BJ (cell line): ENCODE measurements around the gene ZNF580. TPM values are rescaled to one million over a fixed set of nuclear protein-coding genes. Genes with fewer than 3 reads are reported as not detected.

Experiments used
- CTCF ChIA-PET: fragments of 350-600 bp; formaldehyde crosslinking; extraction: SDS; loops from one replicate; lab custom pipeline; 2021; ENCODE audit warnings: antibody characterized with exemption, inconsistent platforms; lab: Yijun Ruan, JAX
- POLR2A ChIA-PET: fragments of 300-600 bp; sonication (Branson Sonifier 250); formaldehyde crosslinking; extraction: SDS; loops from one replicate; lab custom pipeline; 2021; ENCODE audit warnings: antibody characterized with exemption; lab: Charles Lee
- DNase-seq: peaks from one replicate; pipeline ENCODE4 v3.0.0-alpha.2; 2011; ENCODE audit warnings: low read depth
- H3K27me3 ChIP-seq: 2 replicates; pipeline ENCODE4 v1.6.0; 2011; ENCODE audit warnings: low read length; ENCODE audit not compliant: control insufficient read depth, insufficient read depth
- H3K36me3 ChIP-seq: 2 replicates; pipeline ENCODE4 v1.5.1; 2011; ENCODE audit warnings: low read length; ENCODE audit not compliant: control insufficient read depth, insufficient read depth
- H3K4me3 ChIP-seq: 2 replicates; pipeline ENCODE4 v1.5.1; 2011; ENCODE audit warnings: low read depth, mild to moderate bottlenecking, control low read depth, low read length
- polyA plus RNA-seq: library from polyadenylated mRNA; depleted of rRNA; stranded (reverse); fragments of >200 nt; gene quantifications from 2 replicates; pipeline ENCODE4 v1.2.3, GENCODE V29; 2011
- TF ChIP-seq, protein P1 (sequence below): IDR thresholded peaks from 2 replicates; pipeline ENCODE4 v1.5.1; 2011; ENCODE audit warnings: low read depth, mild to moderate bottlenecking, control low read depth, inconsistent platforms, low read length, moderate library complexity; ENCODE audit not compliant: insufficient read depth

Gene ZNF580
- polyA plus RNA-seq, 1 experiment = 12.2 TPM

DNA sequence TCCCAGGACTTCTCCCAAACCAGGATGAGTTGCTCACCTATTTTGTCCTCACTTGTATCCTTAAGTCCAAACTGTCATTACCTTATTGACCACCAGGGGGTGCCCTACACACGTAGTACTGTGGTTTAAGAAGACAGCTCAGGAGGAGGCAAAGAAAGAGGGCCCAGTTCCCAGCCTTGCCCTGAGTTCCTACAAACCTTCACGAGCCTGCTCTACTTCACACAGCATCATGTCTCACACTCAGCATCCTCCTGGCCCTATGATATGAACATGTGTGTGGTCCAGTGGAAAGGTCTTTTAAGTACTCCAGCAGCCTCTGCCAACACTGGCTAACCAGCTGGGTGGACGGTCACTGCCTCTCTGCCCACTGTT, 8.4 kb upstream of the ZNF580 start:
- H3K4me3 ChIP-seq = no peak overlapping the region

DNA sequence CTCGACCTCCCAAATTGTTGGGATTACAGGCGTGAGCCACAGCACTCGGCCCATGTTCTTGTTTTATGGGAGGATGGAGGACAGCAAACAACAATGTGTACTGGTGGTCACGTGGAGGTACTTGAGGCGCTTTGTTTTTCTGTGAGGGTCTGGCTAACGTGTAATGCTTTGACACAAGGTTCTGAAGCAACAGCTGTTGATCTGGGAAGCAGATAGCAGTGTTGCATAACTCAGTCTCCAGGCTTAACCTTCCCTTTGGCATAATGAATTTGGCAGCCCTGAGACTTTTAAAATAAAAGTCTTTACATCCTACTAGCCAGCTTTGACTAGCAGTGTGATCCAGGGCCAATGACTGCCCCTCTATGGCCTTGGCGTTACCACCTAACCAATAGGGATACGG, 6.9 kb upstream of the ZNF580 start:
- ChIA-PET CTCF (interaction anchor here (0.7 to 5.6 kb wide), 10 partner anchors 9 to 508 kb away, joined by 3 to 58 read pairs (median 10); partner anchors contain the start of genes FIZ1, ZNF524, ZNF581 and ZNF784), POLR2A (interaction anchor here (0.6 kb wide), 1 partner anchor 50 kb away, joined by 4 read pairs; no protein-coding TSS in a partner anchor)
- Histone ChIP-seq H3K36me3 (no peaks in the 10 kb centered on the region; the same call in 1 of the 2 replicates), H3K4me3 (no peak overlapping the region), H3K27me3 (no peaks in the 10 kb centered on the region)
- no peak for DNase-seq
- TF ChIP-seq, protein P1, sequence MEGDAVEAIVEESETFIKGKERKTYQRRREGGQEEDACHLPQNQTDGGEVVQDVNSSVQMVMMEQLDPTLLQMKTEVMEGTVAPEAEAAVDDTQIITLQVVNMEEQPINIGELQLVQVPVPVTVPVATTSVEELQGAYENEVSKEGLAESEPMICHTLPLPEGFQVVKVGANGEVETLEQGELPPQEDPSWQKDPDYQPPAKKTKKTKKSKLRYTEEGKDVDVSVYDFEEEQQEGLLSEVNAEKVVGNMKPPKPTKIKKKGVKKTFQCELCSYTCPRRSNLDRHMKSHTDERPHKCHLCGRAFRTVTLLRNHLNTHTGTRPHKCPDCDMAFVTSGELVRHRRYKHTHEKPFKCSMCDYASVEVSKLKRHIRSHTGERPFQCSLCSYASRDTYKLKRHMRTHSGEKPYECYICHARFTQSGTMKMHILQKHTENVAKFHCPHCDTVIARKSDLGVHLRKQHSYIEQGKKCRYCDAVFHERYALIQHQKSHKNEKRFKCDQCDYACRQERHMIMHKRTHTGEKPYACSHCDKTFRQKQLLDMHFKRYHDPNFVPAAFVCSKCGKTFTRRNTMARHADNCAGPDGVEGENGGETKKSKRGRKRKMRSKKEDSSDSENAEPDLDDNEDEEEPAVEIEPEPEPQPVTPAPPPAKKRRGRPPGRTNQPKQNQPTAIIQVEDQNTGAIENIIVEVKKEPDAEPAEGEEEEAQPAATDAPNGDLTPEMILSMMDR = no peak

More for the DNA sequence above, 8.4 kb upstream of the ZNF580 start:
- ChIA-PET POLR2A (no interaction called here), CTCF (interaction anchor here (0.6 to 5.6 kb wide), 35 partner anchors 8 to 701 kb away, joined by 3 to 58 read pairs (median 4); partner anchors contain the start of genes CCDC106, FIZ1, ZNF524 and ZNF581)
- TF ChIP-seq, protein P1 = peak; percentile 83
- no peaks in the 10 kb centered on the region for H3K27me3 ChIP-seq
- H3K36me3 ChIP-seq = no peaks in the 10 kb centered on the region
- DNase-seq = no peak

DNA sequence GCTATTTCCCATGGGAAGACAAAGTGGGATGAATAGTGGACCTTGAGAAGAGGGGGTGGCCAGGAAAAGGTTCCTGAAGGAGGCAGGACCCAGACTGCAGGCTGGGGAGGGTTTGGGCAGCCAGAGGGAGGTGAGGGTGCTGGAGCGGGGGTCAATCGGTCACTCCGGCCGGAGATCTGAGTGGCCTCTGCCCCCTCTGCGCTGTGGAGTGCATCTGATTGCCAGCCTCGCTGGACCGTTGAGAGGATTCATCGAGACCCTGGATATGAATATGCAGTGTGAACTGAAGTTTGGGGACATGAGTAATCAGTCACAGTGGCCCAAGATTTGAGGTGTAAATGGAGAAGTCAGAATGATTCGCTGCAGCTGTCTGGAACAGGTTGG, 5.5 kb upstream of the ZNF580 start:
- DNase-seq = no peak
- POLR2A ChIA-PET = no interaction called here
- CTCF ChIA-PET = interaction anchor here (0.7 to 2.2 kb wide), 4 partner anchors 11 to 169 kb away, joined by 3 to 10 read pairs (median 5); partner anchors contain the start of gene ZNF784

DNA sequence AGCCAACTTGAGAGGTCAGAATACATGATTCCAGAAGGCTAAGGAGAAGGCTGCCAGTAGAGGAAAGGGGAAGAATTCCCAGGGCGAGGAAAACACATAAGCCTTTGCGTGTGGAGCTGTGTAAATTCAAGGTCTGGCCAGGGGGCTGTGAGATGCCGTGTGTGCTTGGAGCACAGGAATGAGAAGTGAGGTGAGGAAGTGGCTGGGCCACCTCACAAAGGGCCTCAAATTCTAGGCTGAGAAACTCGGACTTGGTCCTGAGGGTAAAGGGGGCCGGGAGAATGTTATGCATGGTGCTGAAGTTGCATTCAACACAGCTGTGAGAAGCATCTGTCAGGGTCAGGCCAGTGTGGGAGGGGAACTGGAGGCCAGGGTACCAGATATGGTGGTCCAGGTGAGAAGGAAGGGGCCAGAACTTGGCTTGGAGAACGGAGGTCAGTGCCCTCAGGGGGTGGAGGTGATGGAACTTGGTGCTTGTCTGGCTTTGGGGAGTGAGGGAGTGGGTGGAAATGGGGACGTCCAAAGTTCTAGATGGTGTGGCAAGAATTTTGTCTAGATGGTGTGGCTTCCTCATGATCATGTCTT, 4.9 kb upstream of the ZNF580 start:
- no peak for DNase-seq
- POLR2A ChIA-PET = interaction anchor here (1.0 kb wide), 1 partner anchor 12 kb away, joined by 4 read pairs; the partner anchor contains the start of gene CCDC106
- TF ChIP-seq, protein P1 = no peak
- H3K27me3 ChIP-seq = no peaks in the 10 kb centered on the region
- no peaks in the 10 kb centered on the region; the same call in 1 of the 2 replicates for H3K36me3 ChIP-seq
- CTCF ChIA-PET = interaction anchor here (0.9 to 2.2 kb wide), 5 partner anchors 12 to 132 kb away, joined by 3 to 10 read pairs (median 4); partner anchors contain the start of gene ZNF784
- H3K4me3 ChIP-seq = peak overlapping the region; percentile 99

More for the DNA sequence above, 5.5 kb upstream of the ZNF580 start:
- Histone ChIP-seq H3K4me3 (peak overlapping the region; percentile 99), H3K36me3 (no peaks in the 10 kb centered on the region; the same call in 1 of the 2 replicates), H3K27me3 (no peaks in the 10 kb centered on the region)
- TF ChIP-seq, protein P1 = no peak

DNA sequence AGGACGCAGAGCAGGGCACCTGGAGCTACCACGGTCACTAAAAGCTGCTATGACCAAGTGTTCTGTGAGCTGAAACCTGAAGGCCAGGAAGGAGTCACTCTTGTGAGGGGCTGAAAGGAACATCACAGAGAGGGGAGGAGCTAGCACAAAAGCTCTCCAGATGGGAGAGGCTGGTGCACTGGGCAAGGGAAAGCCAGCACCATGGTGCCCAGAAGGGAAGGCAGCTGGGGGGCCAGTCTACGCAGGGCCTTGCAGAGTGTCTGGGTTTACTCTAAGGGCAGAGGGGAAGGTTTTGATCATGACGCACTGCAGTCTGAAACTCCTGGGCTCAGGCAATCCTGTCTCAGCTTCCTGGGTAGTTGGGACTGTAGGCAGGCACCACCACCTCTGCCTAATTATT, 4.1 kb upstream of the ZNF580 start:
- no peak overlapping the region for H3K4me3 ChIP-seq
- ChIA-PET CTCF (interaction anchor here (1.5 to 2.2 kb wide), 4 partner anchors 12 to 133 kb away, joined by 4 to 10 read pairs (median 4); partner anchors contain the start of gene ZNF784), POLR2A (interaction anchor here (0.6 to 1.0 kb wide), 2 partner anchors 11 to 18 kb away, joined by 3 to 4 read pairs; partner anchors contain the start of gene CCDC106)

More for the DNA sequence above, 4.1 kb upstream of the ZNF580 start:
- no peaks in the 10 kb centered on the region; the same call in 1 of the 2 replicates for H3K36me3 ChIP-seq
- TF ChIP-seq, protein P1 = no peak
- DNase-seq = no peak
- H3K27me3 ChIP-seq = no peaks in the 10 kb centered on the region
